NCI-H2227 treated with DMSO at 0.1 percent for 48 hours (cell line): ENCODE results near the gene ENHO.
"Not testable (repeated sequence)": the region's sequence is repeated elsewhere in the genome, so short reads cannot be mapped to it uniquely, and the experiment has no call there.

Source experiments
- DNase-seq: peaks from one replicate; lab custom pipeline; 2025; lab: John Stamatoyannopoulos, UW

ENHO gene

GRCh38 chr9:34506623-34507022 is 16.2 kb downstream of the ENHO start:
- no peak for DNase-seq

GRCh38 chr9:34505370-34506120 is 17.2 kb downstream of the ENHO start:
- no peak for DNase-seq

GRCh38 chr9:34503406-34503805 is 19.4 kb downstream of the ENHO start:
- no peak for DNase-seq

DNA sequence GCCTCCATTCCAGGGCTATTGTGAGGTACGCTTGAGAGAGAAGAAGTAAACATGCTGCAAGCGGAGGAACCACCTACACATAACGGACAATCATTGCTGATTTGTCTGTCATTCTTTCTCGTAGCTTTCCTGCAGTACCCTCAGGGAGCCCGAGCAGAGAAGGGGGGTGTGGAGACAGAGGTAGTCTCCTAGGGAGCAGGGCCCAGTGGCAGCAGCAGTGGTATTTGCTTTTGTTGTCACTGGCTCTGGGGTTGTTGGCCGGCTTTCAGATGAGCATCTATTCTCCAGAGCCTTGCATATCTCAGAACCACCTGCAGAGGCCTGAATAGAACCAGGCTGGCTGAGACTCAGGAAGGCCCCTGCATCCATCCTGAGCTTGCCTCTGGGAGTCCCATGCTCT is 19.9 kb downstream of the ENHO start:
- no peak for DNase-seq

- DNase-seq: no peak
Measured at GRCh38 chr9:34502471-34502870, 20.3 kb downstream of the ENHO start.

GRCh38 chr9:34501889-34502425 is 20.8 kb downstream of the ENHO start:
- no peak for DNase-seq

GRCh38 chr9:34501372-34501771 is 21.4 kb downstream of the ENHO start:
- DNase-seq: no peak

- DNase-seq: peak; percentile 49
Measured at GRCh38 chr9:34500623-34501267, 22.0 kb downstream of the ENHO start.

DNA sequence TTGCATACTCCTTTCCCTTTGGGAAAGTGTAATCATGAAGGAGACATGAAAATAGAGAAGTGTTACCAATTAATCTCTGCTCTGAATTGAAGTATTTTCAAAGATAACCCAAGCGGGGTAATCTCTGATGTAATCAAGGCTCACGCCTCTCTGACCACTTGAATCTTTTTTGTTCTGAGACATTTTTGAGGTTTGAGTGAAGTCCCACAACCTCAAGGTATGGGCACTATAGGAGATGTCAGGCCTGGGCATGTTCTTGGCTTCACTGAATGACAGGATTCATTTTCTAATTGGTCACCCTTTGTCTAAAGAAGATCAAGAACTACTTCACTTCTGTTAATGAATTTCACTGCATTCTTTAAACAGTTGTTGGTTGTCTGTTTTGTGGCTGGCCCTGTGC is 23.7 kb downstream of the ENHO start:
- DNase-seq: no peak

DNA sequence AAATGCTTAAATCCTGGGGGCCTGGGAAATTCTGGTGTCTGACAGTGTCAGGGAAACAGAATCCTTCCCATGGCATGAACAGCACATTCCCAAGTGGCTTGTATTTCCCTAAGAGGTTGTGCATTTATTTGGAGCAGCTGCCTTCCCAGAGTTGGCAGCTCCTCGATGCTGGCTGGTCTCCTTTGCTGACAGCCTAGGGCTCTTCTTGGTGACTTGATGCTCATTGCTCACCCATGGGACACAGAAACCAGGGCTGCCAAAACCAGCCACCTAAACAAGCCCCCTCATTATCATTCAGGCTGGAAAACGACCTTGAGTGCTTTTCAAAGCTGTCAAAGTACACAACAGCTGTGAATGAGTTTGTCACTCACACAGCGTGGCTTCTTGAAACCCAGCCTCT is 24.2 kb downstream of the ENHO start:
- DNase-seq: no peak

DNA sequence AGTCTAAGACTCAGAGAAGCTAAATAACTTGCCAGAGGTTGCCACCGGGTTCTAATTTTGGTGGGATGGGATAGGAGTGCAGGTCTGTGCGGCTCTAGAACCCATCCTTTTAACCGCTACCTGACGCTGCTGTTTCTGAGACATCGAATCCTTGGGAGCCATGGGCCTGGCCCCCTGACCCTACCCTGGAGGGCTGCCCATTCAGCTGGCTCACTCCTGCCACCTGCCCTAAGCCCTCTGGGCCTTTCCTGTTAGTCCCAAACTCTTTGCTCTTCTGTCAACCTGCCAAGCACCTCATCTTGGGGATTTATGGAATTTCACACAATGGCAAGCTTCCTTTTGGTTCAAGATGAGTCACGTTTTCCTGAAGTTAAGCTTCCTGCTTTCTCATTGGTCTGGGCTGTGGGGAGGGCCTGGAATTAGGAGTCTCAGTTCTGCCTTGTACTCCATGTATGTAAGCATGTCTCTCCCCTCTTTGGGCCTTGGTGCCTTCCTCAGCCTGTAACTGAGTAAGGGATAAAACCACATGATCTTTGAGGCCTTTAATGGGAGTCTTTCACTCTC is 26.6 kb downstream of the ENHO start:
- no peak for DNase-seq

- no peak for DNase-seq
Measured at GRCh38 chr9:34493972-34494535, 28.7 kb downstream of the ENHO start.

DNA sequence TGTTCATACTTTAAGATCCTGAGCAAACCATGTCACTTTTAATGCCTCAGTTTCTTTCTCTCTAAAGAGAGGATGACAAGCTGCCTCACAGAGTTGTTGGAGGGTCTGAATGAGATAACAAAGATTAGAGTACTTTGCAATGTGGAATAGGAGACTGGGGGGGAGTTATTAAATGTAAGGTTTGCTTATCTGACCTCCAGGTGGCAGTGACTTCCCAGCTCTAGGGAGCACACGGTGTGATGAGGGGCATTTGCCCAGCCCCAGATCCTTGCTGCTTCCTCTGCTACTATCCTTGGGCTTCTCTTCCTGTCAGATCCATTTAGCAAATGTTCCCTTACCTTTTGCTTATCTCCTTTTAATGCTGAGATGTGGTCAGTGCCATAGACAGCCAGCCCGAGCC is 30.7 kb downstream of the ENHO start:
- DNase-seq: no peak

GRCh38 chr9:34491596-34491995 is 31.2 kb downstream of the ENHO start:
- DNase-seq: no peak

GRCh38 chr9:34490760-34491159 is 32.0 kb downstream of the ENHO start:
- DNase-seq: no peak

- no peak for DNase-seq
Measured at GRCh38 chr9:34490360-34490759, 32.4 kb downstream of the ENHO start.

GRCh38 chr9:34486572-34486971 is 36.2 kb downstream of the ENHO start:
- DNase-seq: no peak

GRCh38 chr9:34485822-34486221 is 37.0 kb downstream of the ENHO start:
- no peak for DNase-seq

DNA sequence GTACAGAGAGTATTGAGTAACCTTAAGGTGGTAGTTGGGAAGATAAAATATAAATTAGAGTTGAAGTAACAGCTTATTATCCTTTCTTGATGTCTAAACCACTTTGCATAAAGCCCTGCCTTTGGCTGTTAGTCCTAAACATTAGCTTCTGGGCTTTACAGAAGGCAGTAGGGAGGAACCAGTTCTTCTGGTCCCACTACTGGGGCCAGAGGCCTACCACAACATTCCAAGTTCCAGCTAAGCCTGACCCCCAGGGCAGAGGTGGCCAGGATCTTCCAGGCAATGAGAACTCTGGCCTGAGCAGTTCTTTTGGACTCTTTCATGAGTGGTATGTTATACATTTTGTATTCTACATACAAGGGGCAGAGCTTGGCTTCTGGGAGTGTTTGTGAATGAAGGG is 38.1 kb downstream of the ENHO start:
- DNase-seq: no peak

- DNase-seq: not testable (repeated sequence)
Measured at GRCh38 chr9:34482746-34483145, 40.0 kb downstream of the ENHO start.

DNA sequence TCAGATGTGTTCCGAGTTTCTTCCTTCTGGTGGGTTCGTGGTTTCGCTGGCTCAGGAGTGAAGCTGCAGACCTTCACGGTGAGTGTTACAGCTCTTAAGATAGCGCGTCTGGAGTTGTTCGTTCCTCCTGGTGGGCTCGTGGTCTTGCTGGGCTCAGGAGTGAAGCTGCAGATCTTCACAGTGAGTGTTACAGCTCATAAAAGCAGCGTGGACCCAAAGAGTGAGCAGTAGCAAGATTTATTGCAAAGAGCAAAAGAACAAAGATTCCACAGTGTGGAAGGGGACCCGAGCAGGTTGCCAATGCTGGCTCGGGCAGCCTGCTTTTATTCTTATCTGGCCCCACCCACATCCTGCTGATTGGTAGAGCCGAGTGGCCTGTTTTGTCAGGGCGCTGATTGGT is 41.2 kb downstream of the ENHO start:
- not testable (repeated sequence) for DNase-seq

DNA sequence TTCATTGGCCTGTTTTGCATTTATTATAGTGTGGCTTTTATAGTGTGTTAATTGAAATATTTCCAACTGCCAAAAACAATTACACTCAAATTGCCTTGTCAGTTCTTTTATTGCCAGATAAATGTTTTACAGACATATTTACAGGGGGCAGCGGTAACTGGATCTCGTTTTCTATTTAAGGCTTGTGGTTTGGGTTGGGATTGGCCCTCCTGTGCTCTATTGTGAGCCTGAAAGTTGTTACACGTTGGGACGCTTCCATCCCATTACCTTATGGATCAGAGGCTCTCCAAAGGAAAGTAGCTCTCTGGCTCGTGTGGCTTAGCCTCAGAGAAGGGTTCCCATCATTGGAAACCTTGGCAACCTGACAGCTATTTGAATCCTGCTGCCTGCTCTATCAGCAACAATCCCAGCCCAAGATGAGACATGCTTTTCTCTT is 43.3 kb downstream of the ENHO start:
- DNase-seq: no peak

GRCh38 chr9:34477541-34477940 is 45.2 kb downstream of the ENHO start:
- DNase-seq: no peak
